Measurements from ENCODE around the gene DYNLL1.

DNA sequence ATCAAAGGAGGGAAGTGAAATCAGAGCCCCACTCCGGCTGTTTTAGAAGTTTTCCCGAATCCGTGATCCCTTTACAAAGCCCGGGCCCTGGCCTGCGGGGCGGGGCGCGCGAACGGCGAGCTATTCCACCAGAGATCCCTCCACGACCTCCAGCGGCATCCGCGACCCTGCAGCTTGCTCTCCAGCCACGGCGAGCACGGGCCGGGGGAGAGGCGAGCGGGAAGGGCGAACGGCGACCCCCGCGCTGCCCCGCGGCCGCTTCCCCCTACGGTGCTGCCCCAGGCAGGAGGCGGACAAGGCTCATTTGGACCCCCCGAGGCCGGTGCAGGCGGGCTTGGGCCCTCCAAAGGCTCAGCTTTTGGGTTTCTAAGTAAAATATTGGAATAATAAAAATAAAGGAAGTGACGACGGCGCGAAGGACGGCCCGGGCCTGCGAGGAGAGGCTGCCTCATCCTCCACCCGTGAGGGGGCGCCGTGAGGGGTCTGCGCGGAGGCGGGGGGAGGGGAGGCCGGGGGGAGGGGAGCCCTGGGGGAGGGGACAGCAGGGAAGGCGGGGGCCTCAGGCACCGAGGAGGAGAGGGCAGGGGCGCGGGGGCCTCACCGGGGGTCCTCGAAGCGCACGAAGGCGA, 27.0 kb upstream of the DYNLL1 start:
- TF ChIP-seq, protein P1, sequence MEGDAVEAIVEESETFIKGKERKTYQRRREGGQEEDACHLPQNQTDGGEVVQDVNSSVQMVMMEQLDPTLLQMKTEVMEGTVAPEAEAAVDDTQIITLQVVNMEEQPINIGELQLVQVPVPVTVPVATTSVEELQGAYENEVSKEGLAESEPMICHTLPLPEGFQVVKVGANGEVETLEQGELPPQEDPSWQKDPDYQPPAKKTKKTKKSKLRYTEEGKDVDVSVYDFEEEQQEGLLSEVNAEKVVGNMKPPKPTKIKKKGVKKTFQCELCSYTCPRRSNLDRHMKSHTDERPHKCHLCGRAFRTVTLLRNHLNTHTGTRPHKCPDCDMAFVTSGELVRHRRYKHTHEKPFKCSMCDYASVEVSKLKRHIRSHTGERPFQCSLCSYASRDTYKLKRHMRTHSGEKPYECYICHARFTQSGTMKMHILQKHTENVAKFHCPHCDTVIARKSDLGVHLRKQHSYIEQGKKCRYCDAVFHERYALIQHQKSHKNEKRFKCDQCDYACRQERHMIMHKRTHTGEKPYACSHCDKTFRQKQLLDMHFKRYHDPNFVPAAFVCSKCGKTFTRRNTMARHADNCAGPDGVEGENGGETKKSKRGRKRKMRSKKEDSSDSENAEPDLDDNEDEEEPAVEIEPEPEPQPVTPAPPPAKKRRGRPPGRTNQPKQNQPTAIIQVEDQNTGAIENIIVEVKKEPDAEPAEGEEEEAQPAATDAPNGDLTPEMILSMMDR (IDR thresholded peaks at IDR 0.05), result no peak
- no peak for TF ChIP-seq POLR2A (IDR thresholded peaks at IDR 0.05)
- no peak for TF ChIP-seq EP300 (IDR thresholded peaks at IDR 0.05)

Measured in suprapubic skin (tissue), 3 donors.